ENCODE data around the gene CENPM. TPM values are rescaled to one million over a fixed set of nuclear protein-coding genes. Genes with fewer than 3 reads are reported as not detected.

The CENPM gene
- polyA plus RNA-seq, 1 of the 3 experiments (the other 2 are of a cell fraction), result 15.6 TPM

GRCh38 chr22:41913842-41914534 lies 33.0 kb downstream of the CENPM start:
- Histone ChIP-seq H3K4me1 (ENCODE audit: control insufficient read depth in 1 of 2, insufficient read depth in 2 of 2, low read depth in 1 of 2, low read length in 1 of 2) (peaks cover 0 to 3% of the 10 kb centered on the region in 2 experiments; a peak in 2 of 4 replicates), H3K36me3 (replicated peaks in 1 of 2; ENCODE audit: control insufficient read depth in 1 of 2, insufficient read depth in 2 of 2, low read length in 1 of 2) (no peaks in the 10 kb centered on the region), H3F3A (replicated peaks; ENCODE audit: insufficient read depth) (no peaks in the 10 kb centered on the region), H3K27ac (ENCODE audit: low read depth in 2 of 2, low read length in 1 of 2) (no peak overlapping the region), H4K20me1 (ENCODE audit: insufficient read depth) (no peaks in the 10 kb centered on the region), H2AFZ (ENCODE audit: low read depth) (no peak overlapping the region), H3K27me3 (ENCODE audit: insufficient read depth) (peaks cover 26% of the 10 kb centered on the region; the same call in 1 of the 2 replicates), H3K79me2 (ENCODE audit: insufficient read depth) (no peaks in the 10 kb centered on the region), H3K4me2 (no peak overlapping the region), H3K9ac (no peak overlapping the region), H3K9me2 (no peaks in the 10 kb centered on the region), H3K9me3 (no peaks in the 10 kb centered on the region), H3K4me3 (ENCODE audit: low read depth in 2 of 2, low read length in 1 of 2) (no peak overlapping the region)
- whole genome bisulfite sequencing (ENCODE audit: low lambda C conversion rate), result no CpG with 5 or more reads among the region's 79 CpGs
- CTCF ChIA-PET, result no interaction called here
- POLR2A ChIA-PET, result no interaction called here
- DNase-seq, result no peak
- no peak for TF ChIP-seq POLR2AphosphoS5 (IDR thresholded peaks at IDR 0.05; ENCODE audit: low read depth, low read length)
- no peak for TF ChIP-seq USF1 (IDR thresholded peaks at IDR 0.05; ENCODE audit: borderline replicate concordance, low read depth)
- TF ChIP-seq FOXM1 (IDR thresholded peaks at IDR 0.05; ENCODE audit: low read depth), result no peak
- TF ChIP-seq GATA2 (CRISPR knock-in tag; IDR thresholded peaks at IDR 0.05), result no peak
- TF ChIP-seq USF2 (IDR thresholded peaks at IDR 0.05; ENCODE audit: borderline replicate concordance, low read depth, low read length), result no peak
- no peak for TF ChIP-seq RXRA (IDR thresholded peaks at IDR 0.05; ENCODE audit: borderline replicate concordance, low read depth)
- no peak for TF ChIP-seq RFX5 (IDR thresholded peaks at IDR 0.05; ENCODE audit: low read length)
- no peak for TF ChIP-seq RCOR1 (IDR thresholded peaks at IDR 0.05; ENCODE audit: low read length)
- TF ChIP-seq YY1 (IDR thresholded peaks at IDR 0.05; ENCODE audit: low read depth), result no peak

- Histone ChIP-seq H3K4me2 (no peak overlapping the region), H3K36me3 (replicated peaks in 1 of 2; ENCODE audit: control insufficient read depth in 1 of 2, insufficient read depth in 2 of 2, low read length in 1 of 2) (no peaks in the 10 kb centered on the region), H3K79me2 (ENCODE audit: insufficient read depth) (no peaks in the 10 kb centered on the region), H3K27me3 (ENCODE audit: insufficient read depth) (peaks cover 26% of the 10 kb centered on the region; the same call in 1 of the 2 replicates), H3K9me2 (no peaks in the 10 kb centered on the region), H2AFZ (ENCODE audit: low read depth) (no peak overlapping the region), H4K20me1 (ENCODE audit: insufficient read depth) (no peaks in the 10 kb centered on the region), H3K4me1 (ENCODE audit: control insufficient read depth in 1 of 2, insufficient read depth in 2 of 2, low read depth in 1 of 2, low read length in 1 of 2) (peaks cover 0 to 3% of the 10 kb centered on the region in 2 experiments; a peak in 2 of 4 replicates), H3K27ac (ENCODE audit: low read depth in 2 of 2, low read length in 1 of 2) (no peak overlapping the region), H3K9ac (no peak overlapping the region), H3K4me3 (ENCODE audit: low read depth in 2 of 2, low read length in 1 of 2) (no peak overlapping the region), H3K9me3 (no peaks in the 10 kb centered on the region), H3F3A (replicated peaks; ENCODE audit: insufficient read depth) (no peaks in the 10 kb centered on the region)
- TF ChIP-seq EZH2phosphoT487 (IDR thresholded peaks at IDR 0.05; ENCODE audit: borderline replicate concordance, low read depth) (no peak), TCF12 (IDR thresholded peaks at IDR 0.05) (no peak), RXRA (IDR thresholded peaks at IDR 0.05; ENCODE audit: borderline replicate concordance, low read depth) (no peak), TAF1 (IDR thresholded peaks at IDR 0.05; ENCODE audit: borderline replicate concordance, low read depth, low read length) (no peak), USF2 (IDR thresholded peaks at IDR 0.05; ENCODE audit: borderline replicate concordance, low read depth, low read length) (no peak), NFIC (IDR thresholded peaks at IDR 0.05; ENCODE audit: borderline replicate concordance) (no peak)
- no peak for DNase-seq
- ChIA-PET CTCF (interaction anchor here (0.6 to 1.5 kb wide), 4 partner anchors 13 to 314 kb away, joined by 3 to 5 read pairs (median 4); no protein-coding TSS in a partner anchor), POLR2A (no interaction called here)
- WGBS (ENCODE audit: low lambda C conversion rate), result 60% methylated on average over 3 of the region's 11 CpGs
Measured at GRCh38 chr22:41913040-41913719, 33.8 kb downstream of the CENPM start.
